HFFc6 (cell line): ENCODE data around the gene EHBP1. TPM values are rescaled to one million over a fixed set of nuclear protein-coding genes. Genes with fewer than 3 reads are reported as not detected.
A peak's percentile ranks its signal among the peaks of the same experiment; 100 is the strongest.

Experiments used
- DNase-seq: peaks from one replicate; pipeline ENCODE4 v3.0.0-alpha.2; 2018
- H3K27ac Mint-ChIP-seq: 2 replicates; pipeline ENCODE4 v1.8.0; 2020; ENCODE audit warnings: mild to moderate bottlenecking, mixed read lengths
- H3K27me3 Mint-ChIP-seq: 2 replicates; pipeline ENCODE4 v1.8.0; 2021; ENCODE audit warnings: mild to moderate bottlenecking, moderate library complexity, mixed read lengths; ENCODE audit not compliant: insufficient read depth
- H3K36me3 Mint-ChIP-seq: 2 replicates; pipeline ENCODE4 v1.8.0; 2021; ENCODE audit warnings: low read depth, mixed read lengths
- H3K4me1 Mint-ChIP-seq: 2 replicates; pipeline ENCODE4 v1.8.0; 2020; ENCODE audit warnings: low read depth, mixed read lengths
- H3K4me3 Mint-ChIP-seq: 2 replicates; pipeline ENCODE4 v1.8.0; 2020; ENCODE audit warnings: mild to moderate bottlenecking, moderate library complexity, mixed read lengths
- H3K9me3 Mint-ChIP-seq: 2 replicates; pipeline ENCODE4 v1.8.0; 2020; ENCODE audit warnings: mild to moderate bottlenecking, mixed read lengths
- total RNA-seq, 6 experiments: library from RNA; stranded (reverse); fragmentation: NEBNext Ultra II Directional; extraction: Animal tissue kit (Norgen Biotek cat#: 25700); gene quantifications; 2 replicates in 1 of 6; 3 replicates in 5 of 6; pipeline ENCODE4 v1.2.3, GENCODE V29; 2021
- TF ChIP-seq, protein P1 (sequence below): fragments of 200-600 bp; sonication (generic); IDR thresholded peaks from 2 replicates; pipeline ENCODE4 v1.5.0; 2021; ENCODE audit warnings: antibody characterized with exemption, mild to moderate bottlenecking

The EHBP1 gene
- total RNA-seq, 6 experiments from 2014 or later, result 72.7 to 87.3 (median 80.6) TPM

DNA sequence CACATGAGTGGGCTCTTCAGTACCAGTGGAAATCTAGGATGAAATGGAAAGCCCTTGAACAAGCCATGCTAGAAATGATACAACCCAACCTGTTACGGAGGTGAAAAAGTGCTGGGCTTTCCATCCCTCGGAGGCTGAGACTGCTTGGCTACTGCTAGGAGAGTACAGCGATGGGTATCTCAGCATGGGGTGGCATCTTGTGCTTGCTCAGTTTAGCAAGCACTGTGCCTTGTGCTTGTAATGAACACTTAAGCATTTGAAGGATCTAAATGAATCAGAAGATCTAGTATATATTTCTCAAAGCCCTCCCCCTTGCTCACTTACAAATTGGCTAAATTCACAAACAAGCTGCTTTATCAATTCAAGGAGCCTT is 44.3 kb upstream of the EHBP1 start:
- Mint-ChIP-seq H3K27me3 (0 out of 2 replicates have a peak, but pooled peaks cover 3% of the 10 kb centered on the region), H3K4me3 (peak overlapping the region; percentile 2), H3K36me3 (0 out of 2 replicates have a peak, but pooled peaks cover under 1% of the 10 kb centered on the region), H3K27ac (peak overlapping the region; percentile 83), H3K4me1 (peaks cover 69% of the 10 kb centered on the region), H3K9me3 (no peaks in the 10 kb centered on the region)
- TF ChIP-seq, protein P1, sequence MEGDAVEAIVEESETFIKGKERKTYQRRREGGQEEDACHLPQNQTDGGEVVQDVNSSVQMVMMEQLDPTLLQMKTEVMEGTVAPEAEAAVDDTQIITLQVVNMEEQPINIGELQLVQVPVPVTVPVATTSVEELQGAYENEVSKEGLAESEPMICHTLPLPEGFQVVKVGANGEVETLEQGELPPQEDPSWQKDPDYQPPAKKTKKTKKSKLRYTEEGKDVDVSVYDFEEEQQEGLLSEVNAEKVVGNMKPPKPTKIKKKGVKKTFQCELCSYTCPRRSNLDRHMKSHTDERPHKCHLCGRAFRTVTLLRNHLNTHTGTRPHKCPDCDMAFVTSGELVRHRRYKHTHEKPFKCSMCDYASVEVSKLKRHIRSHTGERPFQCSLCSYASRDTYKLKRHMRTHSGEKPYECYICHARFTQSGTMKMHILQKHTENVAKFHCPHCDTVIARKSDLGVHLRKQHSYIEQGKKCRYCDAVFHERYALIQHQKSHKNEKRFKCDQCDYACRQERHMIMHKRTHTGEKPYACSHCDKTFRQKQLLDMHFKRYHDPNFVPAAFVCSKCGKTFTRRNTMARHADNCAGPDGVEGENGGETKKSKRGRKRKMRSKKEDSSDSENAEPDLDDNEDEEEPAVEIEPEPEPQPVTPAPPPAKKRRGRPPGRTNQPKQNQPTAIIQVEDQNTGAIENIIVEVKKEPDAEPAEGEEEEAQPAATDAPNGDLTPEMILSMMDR, result no peak
- DNase-seq, result no peak

DNA sequence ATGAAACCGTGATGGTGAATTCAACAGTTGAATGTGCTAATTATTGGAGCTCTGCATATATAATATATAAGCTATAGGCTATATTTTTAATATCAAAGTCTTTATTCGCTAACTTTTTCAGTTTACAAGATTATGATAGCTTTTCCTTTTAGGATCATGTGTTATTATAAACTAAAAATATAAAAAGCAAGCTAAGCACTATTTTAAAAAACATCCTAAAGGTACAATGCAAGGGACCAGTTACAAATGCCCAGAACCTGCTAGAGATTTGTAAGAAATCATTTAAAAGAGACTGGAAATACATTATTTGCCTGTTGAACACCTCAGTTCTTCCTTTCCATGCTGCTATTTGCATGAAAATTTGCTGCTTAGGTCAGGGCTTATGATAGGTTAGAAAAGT is 43.4 kb upstream of the EHBP1 start:
- Mint-ChIP-seq H3K4me1 (peaks cover 69% of the 10 kb centered on the region), H3K4me3 (no peak overlapping the region), H3K27ac (0 out of 2 replicates have a peak overlapping the region, but pooled peaks have one; percentile 94), H3K27me3 (0 out of 2 replicates have a peak, but pooled peaks cover 3% of the 10 kb centered on the region), H3K36me3 (no peaks in the 10 kb centered on the region), H3K9me3 (no peaks in the 10 kb centered on the region)
- TF ChIP-seq, protein P1, result no peak
- no peak for DNase-seq

DNA sequence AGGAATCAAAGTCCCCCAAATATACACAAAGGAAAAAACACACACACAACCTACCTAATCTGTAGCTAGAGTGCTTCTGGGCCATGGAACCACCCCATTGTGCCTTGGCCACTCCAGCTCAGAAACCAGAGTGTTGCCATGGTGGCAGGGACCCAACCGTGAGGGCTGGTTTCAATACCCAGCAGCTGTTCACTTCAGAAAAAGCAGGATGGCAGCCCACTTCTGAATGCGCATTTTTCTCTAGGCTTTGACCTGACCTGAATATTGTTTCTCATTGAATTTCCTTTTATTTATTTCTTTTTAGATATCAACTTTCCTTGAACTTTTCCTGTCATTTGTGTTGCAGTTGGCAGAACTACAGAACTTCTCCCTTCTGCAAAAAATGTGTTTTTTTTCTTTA is 43.0 kb upstream of the EHBP1 start:
- H3K4me3 Mint-ChIP-seq, result peak overlapping the region; percentile 56; the same call in 1 of the 2 replicates
- peaks cover 69% of the 10 kb centered on the region for H3K4me1 Mint-ChIP-seq
- H3K9me3 Mint-ChIP-seq, result no peaks in the 10 kb centered on the region
- no peaks in the 10 kb centered on the region for H3K36me3 Mint-ChIP-seq
- DNase-seq, result no peak
- peak overlapping the region; percentile 94 for H3K27ac Mint-ChIP-seq
- TF ChIP-seq, protein P1, result no peak
- 0 out of 2 replicates have a peak, but pooled peaks cover 3% of the 10 kb centered on the region for H3K27me3 Mint-ChIP-seq

DNA sequence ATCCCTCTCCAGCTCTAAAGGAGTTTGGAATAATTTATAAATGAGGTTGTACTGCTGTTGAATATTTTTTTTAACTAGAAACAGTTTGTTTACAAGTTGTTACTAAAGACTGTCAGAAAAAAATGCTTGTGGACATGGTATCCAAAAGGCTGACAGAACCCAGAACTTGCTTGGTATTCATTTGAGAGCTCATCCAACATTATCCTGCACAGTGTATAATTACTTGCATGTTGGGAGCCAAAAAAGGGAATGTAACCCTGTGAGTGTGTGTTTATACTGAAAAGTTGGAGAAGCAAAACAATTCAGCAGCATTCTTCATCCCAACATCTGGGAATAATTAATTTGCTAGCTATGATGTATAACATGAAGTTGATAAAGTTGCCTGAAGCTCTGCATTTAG is 42.1 kb upstream of the EHBP1 start:
- Mint-ChIP-seq H3K36me3 (no peaks in the 10 kb centered on the region), H3K4me1 (peaks cover 69% of the 10 kb centered on the region), H3K9me3 (no peaks in the 10 kb centered on the region), H3K27me3 (peaks cover 4% of the 10 kb centered on the region; the same call in 1 of the 2 replicates), H3K27ac (peak overlapping the region; percentile 94), H3K4me3 (peak overlapping the region; percentile 75; the same call in 1 of the 2 replicates)
- TF ChIP-seq, protein P1, result no peak
- DNase-seq, result peak; percentile 90

DNA sequence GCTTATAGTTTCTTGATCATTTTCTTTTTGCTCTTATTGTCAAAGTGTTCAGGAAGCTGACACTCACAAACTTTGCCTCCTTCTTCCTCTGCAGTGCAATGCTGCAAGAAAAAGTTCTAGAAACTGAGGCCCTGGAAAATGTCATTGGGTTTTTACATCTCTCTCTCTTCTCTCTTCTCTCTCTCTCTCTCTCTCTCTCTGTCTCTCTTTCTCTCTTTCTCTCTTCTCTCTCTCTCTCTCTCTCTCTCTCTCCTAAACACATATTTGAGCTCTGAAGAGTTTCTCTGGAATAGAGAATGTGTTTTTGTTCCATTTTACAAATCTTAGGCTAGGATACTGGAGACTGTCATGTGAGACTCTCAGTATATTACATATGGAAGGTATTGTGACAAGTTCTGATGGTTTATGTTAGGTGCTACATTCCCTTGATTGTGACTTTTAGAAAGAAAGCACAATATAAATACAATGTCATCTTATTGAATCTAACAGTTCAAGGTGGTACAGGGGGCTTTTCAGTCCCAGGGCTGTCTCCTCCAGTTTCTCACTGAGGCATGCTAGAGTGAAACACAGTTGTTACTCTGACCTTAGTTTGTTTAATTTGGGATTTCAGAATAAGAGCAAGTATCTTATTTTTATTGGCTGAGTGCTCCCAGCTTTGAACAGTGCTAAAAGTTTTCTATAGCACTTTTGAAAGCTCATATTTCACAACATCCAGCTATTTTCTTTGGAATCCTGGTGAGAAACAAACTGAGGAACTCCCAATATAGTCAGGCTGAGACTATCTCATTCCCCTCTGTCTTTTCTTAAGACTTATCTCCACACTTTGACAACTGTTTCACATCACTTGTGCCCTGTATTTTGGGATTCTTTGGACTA is 41.4 kb upstream of the EHBP1 start:
- Mint-ChIP-seq H3K4me3 (peak overlapping the region; percentile 75), H3K27ac (peak overlapping the region; percentile 94), H3K4me1 (peaks cover 69% of the 10 kb centered on the region), H3K27me3 (peaks cover 4% of the 10 kb centered on the region; the same call in 1 of the 2 replicates), H3K36me3 (no peaks in the 10 kb centered on the region), H3K9me3 (no peaks in the 10 kb centered on the region)
- DNase-seq, result peak; percentile 64
- TF ChIP-seq, protein P1, result no peak
